HL-60 (cell line): ENCODE measurements around the gene SLC22A4.
A peak's percentile ranks its signal among the peaks of the same experiment; 100 is the strongest.

Experiments used
- DNase-seq, 2 experiments: peaks; one replicate each; pipeline ENCODE4 v3.0.0-alpha.2; 2010 to 2020; ENCODE audit warnings: low read depth in 1 of 2, low spot score in 1 of 2
- H3K27ac ChIP-seq: fragments of 250-450 bp; sonication (Bioruptor Pico); replicated peaks from 2 replicates; pipeline ENCODE4 v1.5.1; 2020; ENCODE audit warnings: mild to moderate bottlenecking, moderate library complexity
- H3K27me3 ChIP-seq: fragments of 250-450 bp; sonication (Bioruptor Pico); 2 replicates; pipeline ENCODE4 v1.5.1; 2021; ENCODE audit warnings: mild to moderate bottlenecking, moderate library complexity; ENCODE audit not compliant: insufficient read depth, poor library complexity, severe bottlenecking
- H3K4me3 ChIP-seq: replicated peaks from 2 replicates; pipeline ENCODE4 v1.5.1; 2011; ENCODE audit warnings: mild to moderate bottlenecking, control low read depth, low read length; ENCODE audit not compliant: insufficient read depth
- CTCF ChIP-seq: IDR thresholded peaks from one replicate; pipeline ENCODE4 v1.5.1; 2011; ENCODE audit warnings: low read length, control low read depth, inconsistent platforms; ENCODE audit not compliant: insufficient read depth
- GABPA ChIP-seq: IDR thresholded peaks from 2 replicates; pipeline ENCODE4 v1.6.1; 2012; ENCODE audit warnings: low read depth
- POLR2AphosphoS5 ChIP-seq: IDR thresholded peaks from 2 replicates; pipeline ENCODE4 v1.6.1; 2012; ENCODE audit warnings: low read depth
- REST ChIP-seq: IDR thresholded peaks from 2 replicates; pipeline ENCODE4 v1.6.1; 2012; ENCODE audit warnings: low read depth; ENCODE audit not compliant: insufficient replicate concordance
- SPI1 ChIP-seq: IDR thresholded peaks from 2 replicates; pipeline ENCODE4 v1.6.1; 2012; ENCODE audit warnings: low read depth, mild to moderate bottlenecking, borderline replicate concordance

The SLC22A4 gene

GRCh38 chr5:132294728-132295504 is 722 bp downstream of the SLC22A4 start:
- DNase-seq: peak; percentile 82 to 92

GRCh38 chr5:132295505-132296411 is 1.6 kb downstream of the SLC22A4 start:
- peak overlapping the region; percentile 73 for H3K4me3 ChIP-seq
- H3K27me3 ChIP-seq: no peaks in the 10 kb centered on the region
- peak overlapping the region; percentile 100 for H3K27ac ChIP-seq
- peak in 1 of 2 experiments; percentile 18 for DNase-seq
- no peak for TF ChIP-seq GABPA
- TF ChIP-seq SPI1: no peak
- no peak for TF ChIP-seq POLR2AphosphoS5
- TF ChIP-seq CTCF: no peak
- no peak for TF ChIP-seq REST

More at GRCh38 chr5:132294728-132295504, 722 bp downstream of the SLC22A4 start:
- Histone ChIP-seq H3K27me3 (no peaks in the 10 kb centered on the region), H3K27ac (peak overlapping the region; percentile 100), H3K4me3 (peak overlapping the region; percentile 73)
- TF ChIP-seq SPI1 (no peak), GABPA (no peak), REST (no peak), POLR2AphosphoS5 (no peak; the same call in none of the 2 replicates)

GRCh38 chr5:132296412-132297016 is 2.3 kb downstream of the SLC22A4 start:
- peak in 1 of 2 experiments; percentile 29 for DNase-seq
- H3K27ac ChIP-seq: peak overlapping the region; percentile 100
- H3K27me3 ChIP-seq: no peaks in the 10 kb centered on the region
- TF ChIP-seq GABPA (no peak), CTCF (no peak), REST (no peak), SPI1 (no peak), POLR2AphosphoS5 (no peak)
- H3K4me3 ChIP-seq: peak overlapping the region; percentile 73
